ENCODE measurements around the gene RBBP4.
"Not testable (repeated sequence)": the region's sequence is repeated elsewhere in the genome, so short reads cannot be mapped to it uniquely, and the experiment has no call there.

The RBBP4 gene

DNA sequence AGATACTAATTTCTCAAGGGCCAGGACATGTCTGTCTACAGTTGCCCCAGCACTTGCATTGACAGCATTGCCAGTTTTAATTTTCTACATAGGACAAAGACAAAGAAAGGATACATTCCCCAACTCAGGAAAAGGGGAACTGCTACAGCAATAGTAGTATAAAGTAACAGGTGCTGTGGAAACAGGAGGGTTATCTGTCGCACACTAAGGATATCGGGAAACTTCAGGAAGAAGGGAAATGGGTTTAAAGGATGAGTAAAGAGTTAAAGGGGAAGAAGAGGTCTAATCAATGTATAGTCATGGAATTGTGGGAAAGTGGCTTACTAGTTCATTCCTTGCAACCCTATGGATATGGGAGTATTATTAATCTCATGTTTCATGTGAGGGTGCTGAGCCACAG is 35.4 kb downstream of the RBBP4 start:
- TF ChIP-seq, protein P1, sequence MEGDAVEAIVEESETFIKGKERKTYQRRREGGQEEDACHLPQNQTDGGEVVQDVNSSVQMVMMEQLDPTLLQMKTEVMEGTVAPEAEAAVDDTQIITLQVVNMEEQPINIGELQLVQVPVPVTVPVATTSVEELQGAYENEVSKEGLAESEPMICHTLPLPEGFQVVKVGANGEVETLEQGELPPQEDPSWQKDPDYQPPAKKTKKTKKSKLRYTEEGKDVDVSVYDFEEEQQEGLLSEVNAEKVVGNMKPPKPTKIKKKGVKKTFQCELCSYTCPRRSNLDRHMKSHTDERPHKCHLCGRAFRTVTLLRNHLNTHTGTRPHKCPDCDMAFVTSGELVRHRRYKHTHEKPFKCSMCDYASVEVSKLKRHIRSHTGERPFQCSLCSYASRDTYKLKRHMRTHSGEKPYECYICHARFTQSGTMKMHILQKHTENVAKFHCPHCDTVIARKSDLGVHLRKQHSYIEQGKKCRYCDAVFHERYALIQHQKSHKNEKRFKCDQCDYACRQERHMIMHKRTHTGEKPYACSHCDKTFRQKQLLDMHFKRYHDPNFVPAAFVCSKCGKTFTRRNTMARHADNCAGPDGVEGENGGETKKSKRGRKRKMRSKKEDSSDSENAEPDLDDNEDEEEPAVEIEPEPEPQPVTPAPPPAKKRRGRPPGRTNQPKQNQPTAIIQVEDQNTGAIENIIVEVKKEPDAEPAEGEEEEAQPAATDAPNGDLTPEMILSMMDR (IDR thresholded peaks at IDR 0.05; ENCODE audit: low read depth, low read length): no peak
- in situ Hi-C loops (cut with HindIII; ENCODE audit: low sequenced_read_pairs): no loop called here
- no peak for DNase-seq (ENCODE audit: low read depth, low spot score)
- H3K4me3 ChIP-seq (ENCODE audit: low read depth, low read length): no peak overlapping the region

DNA sequence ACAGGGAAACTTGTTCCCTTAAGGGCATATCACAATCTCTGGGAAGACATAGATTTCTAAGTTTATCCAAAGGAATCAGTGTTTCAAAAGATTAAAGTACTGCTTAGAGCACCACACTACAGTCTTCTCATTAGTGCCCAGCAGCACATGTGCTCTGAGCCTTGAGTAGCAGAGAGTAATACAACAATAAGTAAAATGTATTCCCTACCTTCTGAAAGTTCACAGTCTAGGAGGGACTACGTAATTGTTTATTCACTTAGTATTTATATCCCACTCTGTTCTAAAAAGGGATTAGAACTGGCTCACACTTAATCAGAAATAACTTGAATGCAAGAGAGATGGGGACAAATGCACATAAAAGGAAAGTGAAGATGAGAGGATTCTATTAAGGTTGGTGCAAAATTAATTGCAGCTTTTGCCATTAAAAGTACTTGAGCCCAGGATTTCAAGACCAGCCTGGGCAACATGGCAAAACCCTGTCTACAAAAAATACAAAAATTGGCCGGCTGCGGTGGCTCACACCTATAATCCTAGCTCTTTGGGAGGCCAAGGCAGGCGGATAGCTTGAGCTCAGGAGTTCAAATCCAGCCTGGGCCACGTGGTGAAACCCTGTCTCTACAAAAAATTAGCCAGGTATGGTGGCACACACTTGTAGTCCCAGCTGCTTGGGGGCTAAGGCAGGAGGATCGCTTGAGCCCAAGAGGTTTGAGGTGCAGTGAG is 42.6 kb downstream of the RBBP4 start:
- in situ Hi-C loops (cut with HindIII; ENCODE audit: low sequenced_read_pairs): no loop called here
- no peak overlapping the region for H3K4me3 ChIP-seq (ENCODE audit: low read depth, low read length)
- TF ChIP-seq, protein P1 (IDR thresholded peaks at IDR 0.05; ENCODE audit: low read depth, low read length): no peak
- no peak for DNase-seq (ENCODE audit: low read depth, low spot score)

DNA sequence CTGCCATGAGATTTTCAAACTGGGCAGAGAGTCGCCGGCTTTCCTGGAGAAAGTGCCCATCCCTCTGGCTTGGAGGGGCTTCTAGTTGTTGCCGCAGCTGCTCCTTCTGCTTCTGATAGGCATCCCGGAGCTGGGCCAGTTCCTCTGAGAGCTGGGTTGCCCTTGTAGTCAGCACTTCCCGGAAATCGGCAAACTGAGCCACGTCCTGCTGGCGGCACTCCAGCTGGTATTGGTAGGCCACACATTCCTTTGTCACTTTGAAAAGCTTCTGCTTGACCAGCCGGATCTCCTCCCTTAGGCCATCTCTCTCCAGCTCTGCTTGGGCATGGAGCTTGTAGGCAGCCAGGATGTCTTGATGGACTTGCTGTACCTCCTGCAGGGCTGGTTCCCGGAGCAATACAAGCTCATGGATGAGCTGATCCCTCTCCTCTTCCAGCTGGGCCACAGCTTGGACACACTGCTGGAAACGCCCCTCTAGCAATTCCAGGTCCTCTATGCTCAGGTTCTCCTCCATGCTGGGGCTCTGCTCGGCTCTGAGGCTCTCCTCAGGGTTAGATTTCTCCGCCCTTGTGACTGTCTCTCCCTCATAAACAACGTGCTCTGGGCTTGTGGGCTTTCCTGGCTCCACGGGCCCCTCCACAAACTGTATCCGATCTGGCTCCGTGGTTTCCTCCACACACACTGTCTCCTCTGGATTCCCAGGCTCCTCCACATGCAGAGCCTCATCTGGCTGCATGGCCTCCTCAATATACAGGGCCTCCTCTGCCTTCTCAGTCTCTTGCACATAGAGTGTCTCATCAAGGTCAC is 44.3 kb downstream of the RBBP4 start:
- DNase-seq (ENCODE audit: low read depth, low spot score): peak; percentile 72
- TF ChIP-seq, protein P1 (IDR thresholded peaks at IDR 0.05; ENCODE audit: low read depth, low read length): no peak
- in situ Hi-C loops (cut with HindIII; ENCODE audit: low sequenced_read_pairs): no loop called here
- no peak overlapping the region for H3K4me3 ChIP-seq (ENCODE audit: low read depth, low read length)

DNA sequence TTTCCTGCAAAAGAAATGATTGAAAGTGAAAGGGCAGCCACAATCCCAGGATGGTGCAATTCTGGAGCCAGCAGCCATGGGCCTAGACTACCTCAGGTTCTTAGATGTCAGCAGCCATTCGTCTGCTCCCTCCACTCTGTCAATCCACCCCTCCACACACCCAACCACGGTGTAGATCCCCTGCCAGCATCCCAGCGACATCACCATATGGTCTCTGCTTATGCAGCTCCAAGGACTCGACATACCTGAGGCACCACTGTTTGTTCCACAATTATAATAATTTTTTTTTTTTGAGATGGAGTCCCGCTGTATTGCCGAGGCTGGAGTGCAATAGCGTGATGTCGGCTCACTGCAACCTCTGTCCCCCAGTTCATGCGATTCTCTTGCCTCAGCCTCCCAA is 45.0 kb downstream of the RBBP4 start:
- TF ChIP-seq, protein P1 (IDR thresholded peaks at IDR 0.05; ENCODE audit: low read depth, low read length): no peak
- DNase-seq (ENCODE audit: low read depth, low spot score): no peak
- H3K4me3 ChIP-seq (ENCODE audit: low read depth, low read length): no peak overlapping the region
- in situ Hi-C loops (cut with HindIII; ENCODE audit: low sequenced_read_pairs): no loop called here

DNA sequence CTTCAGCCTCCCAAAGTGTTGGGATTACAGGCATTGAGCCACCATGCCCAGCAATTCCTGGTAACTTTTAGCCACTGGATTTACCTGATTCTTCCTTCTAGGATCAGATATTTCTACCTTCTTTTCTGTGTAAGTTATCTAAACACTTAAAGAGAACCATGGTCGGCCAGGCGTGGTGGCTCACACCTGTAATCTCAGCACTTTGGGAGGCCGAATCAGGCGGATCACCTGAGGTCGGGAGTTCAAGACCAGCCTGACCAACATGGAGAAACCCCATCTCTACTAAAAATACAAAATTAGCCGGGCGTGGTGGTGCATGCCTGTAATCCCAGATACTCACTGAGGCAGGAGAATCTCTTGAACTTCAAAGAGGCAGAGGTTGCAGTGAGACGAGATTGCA is 46.0 kb downstream of the RBBP4 start:
- H3K4me3 ChIP-seq (ENCODE audit: low read depth, low read length); in situ Hi-C loops (cut with HindIII; ENCODE audit: low sequenced_read_pairs); DNase-seq (ENCODE audit: low read depth, low spot score): not testable (repeated sequence)

DNA sequence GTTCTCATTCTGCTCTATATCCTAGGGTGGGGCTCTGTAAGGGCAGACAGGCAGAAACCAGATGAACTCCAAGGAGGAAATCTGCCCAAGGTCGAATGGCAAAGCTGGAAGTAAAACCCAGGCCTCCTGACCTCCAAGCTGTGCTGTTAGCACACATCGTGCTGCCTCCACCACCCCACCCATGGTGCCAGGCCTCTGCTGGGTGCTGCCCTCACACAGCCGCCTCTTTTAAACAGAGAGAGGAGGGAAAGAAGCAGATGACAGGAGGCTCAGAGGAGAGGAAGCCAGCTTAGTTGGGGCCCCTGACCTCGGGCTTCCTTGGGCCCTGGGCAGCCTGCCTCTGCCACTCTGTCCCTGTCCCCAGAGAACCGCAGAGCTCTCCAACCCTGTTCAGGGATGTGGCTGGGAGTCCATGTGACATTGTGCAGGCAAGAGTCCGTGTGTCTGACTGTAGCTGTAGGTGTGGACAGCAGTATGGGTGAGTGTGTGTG is 50.5 kb downstream of the RBBP4 start:
- H3K4me3 ChIP-seq (ENCODE audit: low read depth, low read length): peak overlapping the region; percentile 74
- no peak for DNase-seq (ENCODE audit: low read depth, low spot score)
- TF ChIP-seq, protein P1 (IDR thresholded peaks at IDR 0.05; ENCODE audit: low read depth, low read length): no peak
- in situ Hi-C loops (cut with HindIII; ENCODE audit: low sequenced_read_pairs): no loop called here
